ENCODE data around the gene CLDN6. TPM values are rescaled to one million over a fixed set of nuclear protein-coding genes. Genes with fewer than 3 reads are reported as not detected.

CLDN6 gene
- total and polyA plus RNA-seq, 2 of the 13 experiments (the other 11 are each of a cell fraction or from before 2014, with no cell fraction given): 5.9 to 7.6 TPM

DNA sequence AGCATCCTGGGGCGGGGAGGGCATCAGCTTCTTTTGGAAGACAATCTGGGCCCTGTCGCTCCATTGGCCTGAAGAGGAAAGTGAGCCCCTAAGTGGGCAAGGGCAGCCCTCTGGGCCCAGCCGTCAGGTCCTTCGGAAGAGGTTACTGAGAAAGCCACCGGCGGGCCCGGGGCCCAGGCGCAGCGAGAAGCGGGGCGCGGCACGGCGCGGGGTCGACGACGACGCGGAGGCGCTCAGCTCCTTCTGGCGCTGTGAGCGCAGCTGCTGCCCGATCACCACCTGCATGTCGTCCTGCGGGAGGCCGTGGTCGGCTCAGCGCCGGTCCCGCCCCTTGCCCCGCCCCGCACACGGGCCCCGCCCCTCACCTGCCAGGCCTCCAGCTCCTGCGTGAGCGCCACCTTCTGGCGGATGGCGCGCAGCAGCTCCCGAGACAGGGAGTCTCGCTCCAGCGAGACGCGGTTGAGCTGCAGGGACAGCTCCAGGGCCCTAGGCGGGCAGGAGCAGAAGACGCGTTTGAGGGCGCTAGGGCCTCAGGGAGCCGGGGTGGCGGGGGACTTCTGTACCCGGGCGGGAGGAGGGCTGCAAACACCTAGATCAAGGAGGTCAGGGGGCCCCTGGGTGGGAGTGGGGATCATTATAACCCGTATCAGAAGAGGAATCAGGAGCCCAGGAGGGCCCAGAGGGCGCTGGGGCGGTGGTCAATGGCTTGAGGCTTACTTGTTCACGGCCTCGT is 10.2 kb upstream of the CLDN6 start (continued):
- TF ChIP-seq, protein P1, sequence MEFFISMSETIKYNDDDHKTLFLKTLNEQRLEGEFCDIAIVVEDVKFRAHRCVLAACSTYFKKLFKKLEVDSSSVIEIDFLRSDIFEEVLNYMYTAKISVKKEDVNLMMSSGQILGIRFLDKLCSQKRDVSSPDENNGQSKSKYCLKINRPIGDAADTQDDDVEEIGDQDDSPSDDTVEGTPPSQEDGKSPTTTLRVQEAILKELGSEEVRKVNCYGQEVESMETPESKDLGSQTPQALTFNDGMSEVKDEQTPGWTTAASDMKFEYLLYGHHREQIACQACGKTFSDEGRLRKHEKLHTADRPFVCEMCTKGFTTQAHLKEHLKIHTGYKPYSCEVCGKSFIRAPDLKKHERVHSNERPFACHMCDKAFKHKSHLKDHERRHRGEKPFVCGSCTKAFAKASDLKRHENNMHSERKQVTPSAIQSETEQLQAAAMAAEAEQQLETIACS (CRISPR knock-in tag; IDR thresholded peaks at IDR 0.05): no peak
- TF ChIP-seq ZFAT (CRISPR knock-in tag; conservative IDR thresholded peaks at IDR 0.05): no peak
- TF ChIP-seq, protein P2, sequence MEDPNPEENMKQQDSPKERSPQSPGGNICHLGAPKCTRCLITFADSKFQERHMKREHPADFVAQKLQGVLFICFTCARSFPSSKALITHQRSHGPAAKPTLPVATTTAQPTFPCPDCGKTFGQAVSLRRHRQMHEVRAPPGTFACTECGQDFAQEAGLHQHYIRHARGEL (CRISPR knock-in tag; IDR thresholded peaks at IDR 0.05): no peak
- no peak for TF ChIP-seq ZNF24 (IDR thresholded peaks at IDR 0.05)
- no peak for TF ChIP-seq ZSCAN12 (CRISPR knock-in tag; IDR thresholded peaks at IDR 0.05)
- TF ChIP-seq ZIK1 (CRISPR knock-in tag; IDR thresholded peaks at IDR 0.05; ENCODE audit: borderline replicate concordance, low read depth): no peak
- TF ChIP-seq, protein P3, sequence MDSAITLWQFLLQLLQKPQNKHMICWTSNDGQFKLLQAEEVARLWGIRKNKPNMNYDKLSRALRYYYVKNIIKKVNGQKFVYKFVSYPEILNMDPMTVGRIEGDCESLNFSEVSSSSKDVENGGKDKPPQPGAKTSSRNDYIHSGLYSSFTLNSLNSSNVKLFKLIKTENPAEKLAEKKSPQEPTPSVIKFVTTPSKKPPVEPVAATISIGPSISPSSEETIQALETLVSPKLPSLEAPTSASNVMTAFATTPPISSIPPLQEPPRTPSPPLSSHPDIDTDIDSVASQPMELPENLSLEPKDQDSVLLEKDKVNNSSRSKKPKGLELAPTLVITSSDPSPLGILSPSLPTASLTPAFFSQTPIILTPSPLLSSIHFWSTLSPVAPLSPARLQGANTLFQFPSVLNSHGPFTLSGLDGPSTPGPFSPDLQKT (CRISPR knock-in tag; IDR thresholded peaks at IDR 0.05; ENCODE audit: borderline replicate concordance): no peak
- TF ChIP-seq KLF6 (CRISPR knock-in tag; IDR thresholded peaks at IDR 0.05): no peak
- TF ChIP-seq KAT7 (CRISPR knock-in tag; IDR thresholded peaks at IDR 0.05; ENCODE audit: borderline replicate concordance): no peak
- TF ChIP-seq ZBTB21 (CRISPR knock-in tag; IDR thresholded peaks at IDR 0.05): no peak
- TF ChIP-seq IKZF1 (IDR thresholded peaks at IDR 0.05): no peak
- TF ChIP-seq, protein P4, sequence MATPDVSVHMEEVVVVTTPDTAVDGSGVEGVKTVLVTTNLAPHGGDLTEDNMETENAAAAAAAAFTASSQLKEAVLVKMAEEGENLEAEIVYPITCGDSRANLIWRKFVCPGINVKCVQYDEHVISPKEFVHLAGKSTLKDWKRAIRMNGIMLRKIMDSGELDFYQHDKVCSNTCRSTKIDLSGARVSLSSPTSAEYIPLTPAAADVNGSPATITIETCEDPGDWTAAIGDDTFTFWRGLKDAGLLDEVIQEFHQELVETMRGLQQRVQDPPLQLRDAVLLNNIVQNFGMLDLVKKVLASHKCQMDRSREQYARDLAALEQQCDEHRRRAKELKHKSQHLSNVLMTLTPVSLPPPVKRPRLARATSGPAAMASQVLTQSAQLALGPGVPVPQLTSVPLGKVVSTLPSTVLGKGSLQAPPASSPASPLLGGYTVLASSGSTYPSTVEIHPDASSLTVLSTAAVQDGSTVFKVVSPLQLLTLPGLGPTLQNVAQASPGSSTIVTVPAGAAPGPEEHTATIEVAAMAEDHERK (CRISPR knock-in tag; IDR thresholded peaks at IDR 0.05; ENCODE audit: low read depth): no peak
- TF ChIP-seq MIER3 (CRISPR knock-in tag; IDR thresholded peaks at IDR 0.05; ENCODE audit: borderline replicate concordance): peak; percentile 26; the same call in 1 of the 2 replicates
- no peak for TF ChIP-seq ZNF558 (CRISPR knock-in tag; IDR thresholded peaks at IDR 0.05; ENCODE audit: borderline replicate concordance)
- peak; percentile 30; the same call in 1 of the 2 replicates for TF ChIP-seq ZNF724P (CRISPR knock-in tag; IDR thresholded peaks at IDR 0.05; ENCODE audit: borderline replicate concordance)
- no peak for TF ChIP-seq CREM (IDR thresholded peaks at IDR 0.05)
- no peak for TF ChIP-seq CREM (CRISPR knock-in tag; IDR thresholded peaks at IDR 0.05)
- TF ChIP-seq NFATC3 (CRISPR knock-in tag; IDR thresholded peaks at IDR 0.05): no peak
- TF ChIP-seq, protein P5, sequence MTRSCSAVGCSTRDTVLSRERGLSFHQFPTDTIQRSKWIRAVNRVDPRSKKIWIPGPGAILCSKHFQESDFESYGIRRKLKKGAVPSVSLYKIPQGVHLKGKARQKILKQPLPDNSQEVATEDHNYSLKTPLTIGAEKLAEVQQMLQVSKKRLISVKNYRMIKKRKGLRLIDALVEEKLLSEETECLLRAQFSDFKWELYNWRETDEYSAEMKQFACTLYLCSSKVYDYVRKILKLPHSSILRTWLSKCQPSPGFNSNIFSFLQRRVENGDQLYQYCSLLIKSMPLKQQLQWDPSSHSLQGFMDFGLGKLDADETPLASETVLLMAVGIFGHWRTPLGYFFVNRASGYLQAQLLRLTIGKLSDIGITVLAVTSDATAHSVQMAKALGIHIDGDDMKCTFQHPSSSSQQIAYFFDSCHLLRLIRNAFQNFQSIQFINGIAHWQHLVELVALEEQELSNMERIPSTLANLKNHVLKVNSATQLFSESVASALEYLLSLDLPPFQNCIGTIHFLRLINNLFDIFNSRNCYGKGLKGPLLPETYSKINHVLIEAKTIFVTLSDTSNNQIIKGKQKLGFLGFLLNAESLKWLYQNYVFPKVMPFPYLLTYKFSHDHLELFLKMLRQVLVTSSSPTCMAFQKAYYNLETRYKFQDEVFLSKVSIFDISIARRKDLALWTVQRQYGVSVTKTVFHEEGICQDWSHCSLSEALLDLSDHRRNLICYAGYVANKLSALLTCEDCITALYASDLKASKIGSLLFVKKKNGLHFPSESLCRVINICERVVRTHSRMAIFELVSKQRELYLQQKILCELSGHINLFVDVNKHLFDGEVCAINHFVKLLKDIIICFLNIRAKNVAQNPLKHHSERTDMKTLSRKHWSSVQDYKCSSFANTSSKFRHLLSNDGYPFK (CRISPR knock-in tag; IDR thresholded peaks at IDR 0.05; ENCODE audit: borderline replicate concordance): no peak; the same call in 1 of the 2 replicates
- TF ChIP-seq HDAC2 (CRISPR knock-in tag; IDR thresholded peaks at IDR 0.05): 0 out of 2 replicates have a peak, but pooled peaks have one; percentile 31
- TF ChIP-seq, protein P6, sequence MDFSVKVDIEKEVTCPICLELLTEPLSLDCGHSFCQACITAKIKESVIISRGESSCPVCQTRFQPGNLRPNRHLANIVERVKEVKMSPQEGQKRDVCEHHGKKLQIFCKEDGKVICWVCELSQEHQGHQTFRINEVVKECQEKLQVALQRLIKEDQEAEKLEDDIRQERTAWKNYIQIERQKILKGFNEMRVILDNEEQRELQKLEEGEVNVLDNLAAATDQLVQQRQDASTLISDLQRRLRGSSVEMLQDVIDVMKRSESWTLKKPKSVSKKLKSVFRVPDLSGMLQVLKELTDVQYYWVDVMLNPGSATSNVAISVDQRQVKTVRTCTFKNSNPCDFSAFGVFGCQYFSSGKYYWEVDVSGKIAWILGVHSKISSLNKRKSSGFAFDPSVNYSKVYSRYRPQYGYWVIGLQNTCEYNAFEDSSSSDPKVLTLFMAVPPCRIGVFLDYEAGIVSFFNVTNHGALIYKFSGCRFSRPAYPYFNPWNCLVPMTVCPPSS (IDR thresholded peaks at IDR 0.05): no peak
- TF ChIP-seq KDM5B (CRISPR knock-in tag; IDR thresholded peaks at IDR 0.05; ENCODE audit: borderline replicate concordance): no peak; the same call in 1 of the 2 replicates
- TF ChIP-seq ZNF563 (CRISPR knock-in tag; IDR thresholded peaks at IDR 0.05): no peak
